Sciatic nerve (tissue), 2 donors: Measurements from ENCODE around the gene GALNS. TPM values are rescaled to one million over a fixed set of nuclear protein-coding genes. Genes with fewer than 3 reads are reported as not detected.

Source experiments
- ATAC-seq: fragments of 200-7000 bp; cut with Tn5 transposase; one replicate; pipeline ENCODE4 v1.9.1; 2020; ENCODE audit warnings: mild to moderate bottlenecking, moderate library complexity
- DNase-seq: peaks from one replicate; pipeline ENCODE4 v3.0.0-alpha.2; 2020; ENCODE audit warnings: low spot score
- intact Hi-C: fragments of 100-400 bp; cut with DNase I; formaldehyde crosslinking; loops from one replicate; pipeline ENCODE4 v1.14.2; 2022
- total RNA-seq: library from RNA; stranded (reverse); fragmentation: NEBNext Ultra II Directional; extraction: Animal tissue kit (Norgen Biotek cat#: 25700); gene quantifications from one replicate; pipeline ENCODE4 v1.2.1, GENCODE V29; 2021
- donor health status: DM: no; HTN: no; CAD: no.
- donor health status: DM: no; HTN: no; CAD: no.

GALNS gene
- total RNA-seq, 1 donor from 2014 or later: 41.1 TPM

GRCh38 chr16:88878967-88879787 lies 22.4 kb upstream of the GALNS start:
- ATAC-seq (no peak), DNase-seq (no peak)
- intact Hi-C loops: no loop called here

GRCh38 chr16:88878356-88878755 lies 21.6 kb upstream of the GALNS start:
- DNase-seq (no peak), ATAC-seq (no peak)
- intact Hi-C loops: no loop called here

- DNase-seq: no peak
- ATAC-seq: no peak
- intact Hi-C loops: loop anchor here (1.0 kb wide), 1 partner anchor 47 kb away; no protein-coding TSS in a partner anchor
Observed at GRCh38 chr16:88877564-88878289, 21.0 kb upstream of the GALNS start.

- intact Hi-C loops: loop anchor here (1.0 kb wide), 1 partner anchor 47 kb away; no protein-coding TSS in a partner anchor
- DNase-seq (no peak), ATAC-seq (no peak)
Observed at GRCh38 chr16:88876942-88877526, 20.3 kb upstream of the GALNS start.

- no peak for DNase-seq
- no peak for ATAC-seq
- intact Hi-C loops: no loop called here
Observed at GRCh38 chr16:88875703-88876234, 19.0 kb upstream of the GALNS start.

- DNase-seq (no peak), ATAC-seq (no peak)
- intact Hi-C loops: no loop called here
Observed at GRCh38 chr16:88874938-88875599, 18.3 kb upstream of the GALNS start.

- DNase-seq: no peak
- intact Hi-C loops: no loop called here
- ATAC-seq: no peak
Observed at GRCh38 chr16:88872650-88873331, 16.0 kb upstream of the GALNS start.

- intact Hi-C loops: no loop called here
- no peak for ATAC-seq
- no peak for DNase-seq
Observed at GRCh38 chr16:88871730-88872416, 15.1 kb upstream of the GALNS start.

GRCh38 chr16:88871349-88871702 lies 14.6 kb upstream of the GALNS start:
- peak; percentile 15 for ATAC-seq
- intact Hi-C loops: no loop called here
- DNase-seq: no peak

GRCh38 chr16:88870608-88871348 lies 14.0 kb upstream of the GALNS start:
- no peak for DNase-seq
- ATAC-seq: peak; percentile 53
- intact Hi-C loops: no loop called here

GRCh38 chr16:88869673-88869980 lies 12.9 kb upstream of the GALNS start:
- intact Hi-C loops: no loop called here
- no peak for ATAC-seq
- DNase-seq: no peak

- no peak for ATAC-seq
- no peak for DNase-seq
- intact Hi-C loops: no loop called here
Observed at GRCh38 chr16:88868974-88869672, 12.4 kb upstream of the GALNS start.

- no peak for ATAC-seq
- intact Hi-C loops: no loop called here
- no peak for DNase-seq
Observed at GRCh38 chr16:88867581-88868246, 11.0 kb upstream of the GALNS start.

- no peak for DNase-seq
Observed at GRCh38 chr16:88866151-88866920, 9.6 kb upstream of the GALNS start, which contains the start of gene PABPN1L. PABPN1L (minus strand) TSS chr16:88866660; CDS start chr16:88866606, 54 bp downstream.

GRCh38 chr16:88865742-88866141 lies 9.0 kb upstream of the GALNS start:
- intact Hi-C loops: no loop called here
- no peak for DNase-seq
- ATAC-seq: no peak

More at GRCh38 chr16:88866151-88866920, 9.6 kb upstream of the GALNS start, which contains the start of gene PABPN1L:
- no peak for ATAC-seq
- intact Hi-C loops: no loop called here

- no peak for ATAC-seq
- intact Hi-C loops: no loop called here
Observed at GRCh38 chr16:88865310-88865709, 8.6 kb upstream of the GALNS start.

More at GRCh38 chr16:88865310-88865709, 8.6 kb upstream of the GALNS start:
- DNase-seq: no peak
